CD4-positive, alpha-beta memory T cell (primary cell): Measurements from ENCODE around the gene MARCHF9. TPM values are rescaled to one million over a fixed set of nuclear protein-coding genes. Genes with fewer than 3 reads are reported as not detected.
"Not testable (repeated sequence)": the region's sequence is repeated elsewhere in the genome, so short reads cannot be mapped to it uniquely, and the experiment has no call there.

Experiments used
- CTCF ChIA-PET: fragments of 350-600 bp; sonication (Branson Sonifier 250); formaldehyde crosslinking; loops from one replicate; lab custom pipeline; 2021; ENCODE audit warnings: inconsistent platforms; ENCODE audit not compliant: partially characterized antibody; lab: Charles Lee
- POLR2A ChIA-PET: fragments of 350-600 bp; sonication (Branson Sonifier 250); formaldehyde crosslinking; loops from one replicate; lab custom pipeline; 2021; ENCODE audit not compliant: partially characterized antibody; lab: Charles Lee
- DNase-seq, 5 donors: peaks; one replicate each; pipeline versions ENCODE4 v3.0.0 to v3.0.0-alpha.2; 2020 to 2022; ENCODE audit warnings: mixed read lengths in 1 of 5
- H3K27ac ChIP-seq: one replicate; pipeline ENCODE4 v1.7.0; 2013; ENCODE audit warnings: low read depth, low read length
- H3K27me3 ChIP-seq: 2 replicates; pipeline ENCODE4 v1.7.0; 2013; ENCODE audit warnings: mild to moderate bottlenecking, low read length, moderate library complexity; ENCODE audit not compliant: insufficient read depth
- H3K36me3 ChIP-seq: 2 replicates; pipeline ENCODE4 v1.7.0; 2013; ENCODE audit warnings: mild to moderate bottlenecking, low read length, moderate library complexity; ENCODE audit not compliant: insufficient read depth
- H3K4me1 ChIP-seq: 2 replicates; pipeline ENCODE4 v1.7.0; 2013; ENCODE audit warnings: mild to moderate bottlenecking, low read length, moderate library complexity; ENCODE audit not compliant: insufficient read depth
- H3K4me3 ChIP-seq, 2 donors: one replicate each; pipeline ENCODE4 v1.7.0; 2013; ENCODE audit warnings: low read length in 2 of 2, mild to moderate bottlenecking in 1 of 2
- H3K9me3 ChIP-seq, 2 donors: one replicate each; pipeline ENCODE4 v1.7.0; 2013; ENCODE audit warnings: low read length in 2 of 2, control low read depth in 1 of 2; ENCODE audit not compliant: control insufficient read depth in 1 of 2
- H3K27ac Mint-ChIP-seq, 7 donors: one replicate each; pipeline ENCODE4 v1.8.0; 2020 to 2021; ENCODE audit warnings: mixed read lengths in 7 of 7, mild to moderate bottlenecking in 6 of 7, inconsistent platforms in 3 of 7, moderate library complexity in 3 of 7
- H3K27me3 Mint-ChIP-seq, 2 donors: one replicate each; pipeline ENCODE4 v1.8.0; 2020 to 2021; ENCODE audit warnings: mixed read lengths in 2 of 2
- H3K36me3 Mint-ChIP-seq, 2 donors: one replicate each; pipeline ENCODE4 v1.8.0; 2020 to 2021; ENCODE audit warnings: mixed read lengths in 2 of 2, inconsistent platforms in 1 of 2, mild to moderate bottlenecking in 1 of 2
- H3K4me1 Mint-ChIP-seq, 4 donors: one replicate each; pipeline ENCODE4 v1.8.0; 2020 to 2021; ENCODE audit warnings: mixed read lengths in 4 of 4, mild to moderate bottlenecking in 1 of 4
- H3K4me3 Mint-ChIP-seq, 8 donors: one replicate each; pipeline ENCODE4 v1.8.0; 2020 to 2021; ENCODE audit warnings: mixed read lengths in 8 of 8, mild to moderate bottlenecking in 7 of 8, moderate library complexity in 6 of 8, inconsistent platforms in 3 of 8
- H3K9me3 Mint-ChIP-seq, 8 donors: one replicate each; pipeline ENCODE4 v1.8.0; 2020 to 2021; ENCODE audit warnings: mixed read lengths in 8 of 8, mild to moderate bottlenecking in 5 of 8, inconsistent platforms in 3 of 8, moderate library complexity in 1 of 8
- intact Hi-C: fragments of 100-400 bp; cut with micrococcal nuclease; formaldehyde crosslinking; loops from one replicate; pipeline ENCODE4 v1.15.1; 2023
- polyA plus RNA-seq, 2 donors: library from polyadenylated mRNA; unstranded; fragments of 300-500 nt; fragmentation: Illumina TruSeq; gene quantifications; one replicate each; pipeline ENCODE4 v1.2.3, GENCODE V29; 2021
- total RNA-seq, 2 experiments: library from RNA; stranded (reverse); gene quantifications; one replicate each; pipeline ENCODE4 v1.2.3, GENCODE V29; 2021

MARCHF9 gene
- total and polyA plus RNA-seq, 4 experiments from 2014 or later: 3.7 to 62.8 (median 33.5) TPM

DNA sequence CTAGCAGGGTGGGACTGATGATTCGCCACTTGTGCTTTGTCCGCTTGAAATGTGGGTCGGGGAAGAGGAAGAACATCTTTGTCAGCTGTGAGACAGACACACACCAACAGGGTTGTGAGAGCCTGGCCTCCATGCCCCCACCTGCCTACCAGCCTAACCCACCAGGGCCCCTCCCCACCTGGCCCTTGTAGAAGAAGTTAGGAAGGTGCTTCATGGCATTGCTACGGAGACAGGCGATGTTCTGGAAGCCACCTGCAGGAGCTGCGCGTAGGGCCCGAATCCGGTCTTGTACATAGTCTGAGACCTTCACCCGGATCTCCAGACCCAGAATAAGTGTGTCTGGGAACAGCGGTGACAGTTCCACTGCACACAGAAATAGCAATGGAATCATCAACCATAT, 14.7 kb downstream of the MARCHF9 start:
- DNase-seq: no peak
- Mint-ChIP-seq H3K27me3 (peaks cover 1 to 9% of the 10 kb centered on the region in 2 donors), H3K4me1 (peaks cover 19 to 54% (median 32%) of the 10 kb centered on the region in 4 donors), H3K4me3 (peak overlapping the region in 6 of 8 donors; percentile 2 to 77 (median 21)), H3K27ac (peak overlapping the region in 4 of 7 donors; percentile 8 to 72 (median 59)), H3K9me3 (peaks cover 0 to 2% (median 0%) of the 10 kb centered on the region in 8 donors), H3K36me3 (peaks cover 11 to 21% of the 10 kb centered on the region in 2 donors)
- Histone ChIP-seq H3K9me3 (no peaks in the 10 kb centered on the region), H3K27me3 (peaks cover 19% of the 10 kb centered on the region), H3K27ac (no peak overlapping the region), H3K4me3 (no peak overlapping the region), H3K4me1 (peaks cover 52% of the 10 kb centered on the region), H3K36me3 (no peaks in the 10 kb centered on the region)
- POLR2A ChIA-PET: interaction anchor here (1.2 kb wide), 1 partner anchor 13 kb away, joined by 3 read pairs; the partner anchor contains the start of gene TSFM
- CTCF ChIA-PET: interaction anchor here (1.7 to 4.8 kb wide), 2 partner anchors 10 to 12 kb away, joined by 4 to 27 read pairs; no protein-coding TSS in a partner anchor
- intact Hi-C loops: no loop called here

DNA sequence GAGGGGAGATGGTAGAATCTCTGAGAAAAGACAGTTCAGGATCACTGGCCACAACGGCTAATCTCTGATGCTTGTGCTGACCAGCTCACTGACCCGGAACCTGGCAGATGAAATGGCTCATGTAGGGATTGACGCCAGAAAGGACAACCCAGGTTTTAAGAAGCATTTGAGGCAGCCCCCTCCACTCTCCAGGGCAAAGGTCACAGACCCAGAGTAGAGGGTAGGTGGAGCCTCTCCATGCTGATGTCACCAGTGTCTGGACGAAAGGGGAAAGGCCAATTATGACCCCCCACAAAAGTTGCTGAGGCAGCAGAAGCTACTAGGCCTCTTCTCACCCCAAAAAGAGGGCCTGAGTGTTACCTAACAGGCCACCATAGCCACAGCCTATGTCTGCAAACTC, 15.8 kb downstream of the MARCHF9 start:
- peak overlapping the region in 5 of 8 donors; percentile 5 to 98 (median 57) for H3K4me3 Mint-ChIP-seq
- POLR2A ChIA-PET: interaction anchor here (0.7 kb wide), 1 partner anchor 36 kb away, joined by 3 read pairs; no protein-coding TSS in a partner anchor
- Histone ChIP-seq H3K4me1 (peaks cover 41% of the 10 kb centered on the region), H3K9me3 (no peaks in the 10 kb centered on the region), H3K27ac (peak overlapping the region; percentile 84), H3K36me3 (no peaks in the 10 kb centered on the region), H3K4me3 (no peak overlapping the region), H3K27me3 (peaks cover 14% of the 10 kb centered on the region)
- H3K4me1 Mint-ChIP-seq: peaks cover 19 to 43% (median 26%) of the 10 kb centered on the region in 4 donors
- peaks cover 1 to 8% of the 10 kb centered on the region in 2 donors for H3K27me3 Mint-ChIP-seq
- H3K27ac Mint-ChIP-seq: peak overlapping the region; percentile 33 to 99 (median 78)
- peaks cover 13 to 23% of the 10 kb centered on the region in 2 donors for H3K36me3 Mint-ChIP-seq
- H3K9me3 Mint-ChIP-seq: peaks cover 0 to 2% (median 0%) of the 10 kb centered on the region in 8 donors
- DNase-seq: no peak
- CTCF ChIA-PET: interaction anchor here (0.8 to 4.8 kb wide), 3 partner anchors 11 to 12 kb away, joined by 4 to 27 read pairs (median 4); partner anchors contain the start of gene TSFM
- intact Hi-C loops: no loop called here

DNA sequence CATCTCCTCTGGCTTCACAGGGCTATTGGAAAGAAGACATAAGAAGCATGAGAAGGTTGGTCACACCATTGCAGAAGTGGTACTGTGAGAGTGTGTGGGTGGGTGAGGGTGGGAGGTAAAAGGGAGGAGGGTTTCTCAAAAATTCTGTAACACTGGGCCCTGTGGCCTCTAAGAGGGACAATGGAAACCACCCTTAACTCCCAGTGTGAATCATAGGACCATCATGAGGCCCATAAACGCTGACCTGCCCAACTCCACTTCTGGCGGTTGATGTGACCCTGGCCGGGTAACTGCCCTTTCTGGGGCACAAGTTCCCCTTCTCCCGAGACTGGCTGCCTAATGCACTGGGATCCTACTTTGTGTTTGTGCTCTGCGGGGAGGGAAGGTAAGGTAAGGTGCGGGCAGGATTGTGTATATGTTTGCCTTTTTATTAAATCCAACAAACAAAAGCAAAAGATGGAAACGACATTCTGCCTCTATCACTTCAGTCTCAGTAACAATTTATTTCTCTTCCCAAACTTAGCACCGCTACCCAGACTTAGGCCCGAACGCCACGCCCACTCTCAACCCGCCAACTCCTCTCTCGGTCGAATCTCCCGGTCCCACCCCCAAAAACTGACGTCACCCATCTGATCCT, 16.5 kb downstream of the MARCHF9 start:
- ChIA-PET POLR2A (interaction anchor here (1.1 to 1.8 kb wide), 6 partner anchors 11 to 124 kb away, joined by 4 to 53 read pairs (median 10); partner anchors contain the start of genes CDK4, MARCHF9, TSFM and TSPAN31), CTCF (interaction anchor here (0.8 to 4.8 kb wide), 8 partner anchors 10 to 312 kb away, joined by 3 to 38 read pairs (median 6); partner anchors contain the start of gene TSFM)
- DNase-seq: peak in 2 of 5 donors; percentile 81 to 91
- Mint-ChIP-seq H3K27me3 (peaks cover 0 to 5% of the 10 kb centered on the region in 2 donors), H3K9me3 (peaks cover 0 to 2% (median 0%) of the 10 kb centered on the region in 8 donors), H3K4me3 (peak overlapping the region; percentile 95 to 100 (median 96)), H3K27ac (peak overlapping the region; percentile 94 to 99 (median 98)), H3K36me3 (peaks cover 19 to 25% of the 10 kb centered on the region in 2 donors), H3K4me1 (peaks cover 17 to 36% (median 25%) of the 10 kb centered on the region in 4 donors)
- H3K9me3 ChIP-seq: no peaks in the 10 kb centered on the region
- H3K4me3 ChIP-seq: peak overlapping the region; percentile 98 to 99
- H3K27me3 ChIP-seq: peaks cover 9% of the 10 kb centered on the region
- intact Hi-C loops: no loop called here
- H3K27ac ChIP-seq: peak overlapping the region; percentile 84
- no peaks in the 10 kb centered on the region for H3K36me3 ChIP-seq
- peaks cover 35% of the 10 kb centered on the region for H3K4me1 ChIP-seq

DNA sequence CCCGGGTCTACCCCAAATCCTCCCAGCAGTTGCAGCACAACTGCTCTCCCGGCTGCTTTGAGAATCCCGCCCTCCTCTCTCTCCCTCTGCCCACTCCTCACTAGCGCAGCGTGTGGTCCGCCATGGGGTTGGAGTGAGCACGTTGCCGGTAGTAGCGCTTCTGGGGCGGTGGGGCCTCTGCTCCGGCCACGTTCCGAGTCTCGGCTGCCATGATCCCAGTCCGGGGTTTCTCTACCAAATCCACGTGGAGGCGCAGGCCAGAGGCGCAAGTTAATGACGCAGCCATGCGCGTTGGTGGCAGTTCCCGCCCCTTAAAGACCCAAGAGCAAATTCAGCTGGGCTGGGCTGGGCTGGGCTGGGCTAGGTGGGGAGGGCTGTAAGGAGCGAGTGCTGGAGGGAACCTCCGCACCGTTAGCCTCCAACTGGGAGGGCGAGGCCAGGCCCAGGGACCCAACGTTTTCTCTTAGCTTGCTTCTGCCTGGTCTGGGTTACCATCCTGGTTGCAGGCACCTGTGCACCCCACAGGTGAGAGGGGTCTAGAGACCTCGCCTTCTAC, 17.0 kb downstream of the MARCHF9 start, which contains the start of gene METTL1:
METTL1 (minus strand) TSS at position 233 of the 556 bp plus-strand sequence; CDS start at position 211, 22 bp downstream.
- intact Hi-C loops: loop anchor here (1.0 kb wide), 2 partner anchors 10 to 20 kb away; partner anchors contain the start of genes CDK4 and TSFM
- Histone ChIP-seq H3K36me3 (no peaks in the 10 kb centered on the region), H3K4me1 (peaks cover 29% of the 10 kb centered on the region), H3K4me3 (peak within 1 kb of the TSS; percentile 98 to 99), H3K9me3 (no peaks in the 10 kb centered on the region), H3K27ac (peak within 1 kb of the TSS; percentile 84), H3K27me3 (peaks cover 3% of the 10 kb centered on the region)
- POLR2A ChIA-PET: interaction anchor here (0.7 to 1.8 kb wide), 10 partner anchors 11 to 127 kb away, joined by 3 to 53 read pairs (median 5); partner anchors contain the start of genes CDK4, CTDSP2, MARCHF9 and TSFM
- peak; percentile 88 to 95 (median 91) for DNase-seq
- Mint-ChIP-seq H3K4me1 (peaks cover 14 to 34% (median 20%) of the 10 kb centered on the region in 4 donors), H3K36me3 (peaks cover 20 to 25% of the 10 kb centered on the region in 2 donors), H3K9me3 (peaks cover 0 to 2% (median 0%) of the 10 kb centered on the region in 8 donors), H3K27ac (peak within 1 kb of the TSS; percentile 94 to 99 (median 98)), H3K4me3 (peak within 1 kb of the TSS; percentile 95 to 100 (median 96)), H3K27me3 (peaks cover 0 to 2% of the 10 kb centered on the region in 2 donors)
- CTCF ChIA-PET: interaction anchor here (0.8 to 3.9 kb wide), 5 partner anchors 11 to 313 kb away, joined by 3 to 38 read pairs (median 6); partner anchors contain the start of gene TSFM

DNA sequence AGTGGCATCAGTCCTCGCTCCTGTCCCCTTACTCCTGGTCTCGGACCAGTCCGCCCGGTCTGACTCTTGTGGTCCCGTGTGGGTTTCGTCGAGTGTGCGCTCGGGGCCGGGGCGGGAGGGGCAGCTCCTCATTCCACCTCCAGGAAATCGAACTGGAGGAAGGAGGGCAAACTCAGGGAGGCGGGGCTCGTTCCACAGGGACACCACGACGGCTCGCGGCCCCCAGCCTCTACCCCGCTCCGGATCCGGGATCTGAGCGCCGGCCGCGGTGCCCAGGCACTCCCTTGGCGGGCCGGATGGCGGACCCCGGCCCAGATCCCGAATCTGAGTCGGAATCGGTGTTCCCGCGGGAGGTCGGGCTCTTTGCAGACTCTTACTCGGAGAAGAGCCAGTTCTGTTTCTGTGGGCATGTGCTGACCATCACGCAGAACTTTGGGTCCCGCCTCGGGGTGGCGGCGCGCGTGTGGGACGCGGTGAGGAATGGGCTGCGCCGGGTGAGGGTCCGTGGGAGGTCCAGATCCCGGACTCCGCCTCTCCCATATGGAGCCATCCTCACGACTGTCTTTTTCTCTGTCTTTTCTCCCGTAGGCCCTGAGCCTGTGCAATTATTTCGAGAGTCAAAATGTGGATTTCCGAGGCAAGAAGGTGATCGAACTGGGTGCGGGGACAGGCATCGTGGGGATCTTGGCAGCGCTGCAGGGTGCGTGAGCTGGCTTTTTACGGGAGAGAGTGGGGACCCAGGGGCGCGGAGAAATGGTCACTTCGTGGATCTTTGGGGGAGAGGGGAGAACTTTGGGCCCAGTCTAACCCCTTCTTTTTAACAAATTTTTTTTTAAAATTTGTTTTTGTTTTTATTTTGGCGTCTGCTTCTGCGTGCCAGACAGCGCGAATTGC, 17.8 kb downstream of the MARCHF9 start, which contains the start of gene EEF1AKMT3:
EEF1AKMT3 (plus strand) TSS at position 186 of the 894 bp plus-strand sequence; CDS start at position 297, 111 bp downstream.
- H3K4me3 ChIP-seq: peak within 1 kb of the TSS; percentile 98 to 99
- H3K4me1 ChIP-seq: peaks cover 26% of the 10 kb centered on the region
- H3K4me1 Mint-ChIP-seq: peaks cover 14 to 38% (median 23%) of the 10 kb centered on the region in 4 donors
- H3K27me3 ChIP-seq: no peaks in the 10 kb centered on the region
- peak within 1 kb of the TSS; percentile 84 for H3K27ac ChIP-seq
- H3K27me3 Mint-ChIP-seq: peaks cover 0 to 2% of the 10 kb centered on the region in 2 donors
- DNase-seq: no peak
- ChIA-PET POLR2A (interaction anchor here (0.6 to 1.8 kb wide), 11 partner anchors 10 to 1147 kb away, joined by 3 to 53 read pairs (median 4); partner anchors contain the start of genes CDK4, CTDSP2, MARCHF9 and TSFM), CTCF (interaction anchor here (0.8 to 3.9 kb wide), 5 partner anchors 10 to 314 kb away, joined by 3 to 38 read pairs (median 6); partner anchors contain the start of gene TSFM)
- H3K36me3 Mint-ChIP-seq: peaks cover 20 to 25% of the 10 kb centered on the region in 2 donors
- H3K4me3 Mint-ChIP-seq: peak within 1 kb of the TSS; percentile 95 to 100 (median 96)
- H3K9me3 ChIP-seq: no peaks in the 10 kb centered on the region
- peak within 1 kb of the TSS; percentile 94 to 99 (median 98) for H3K27ac Mint-ChIP-seq
- H3K9me3 Mint-ChIP-seq: peaks cover 0 to 2% (median 0%) of the 10 kb centered on the region in 8 donors
- no peaks in the 10 kb centered on the region for H3K36me3 ChIP-seq
- intact Hi-C loops: loop anchor here (1.0 kb wide), 2 partner anchors 10 to 20 kb away; partner anchors contain the start of genes CDK4 and TSFM

DNA sequence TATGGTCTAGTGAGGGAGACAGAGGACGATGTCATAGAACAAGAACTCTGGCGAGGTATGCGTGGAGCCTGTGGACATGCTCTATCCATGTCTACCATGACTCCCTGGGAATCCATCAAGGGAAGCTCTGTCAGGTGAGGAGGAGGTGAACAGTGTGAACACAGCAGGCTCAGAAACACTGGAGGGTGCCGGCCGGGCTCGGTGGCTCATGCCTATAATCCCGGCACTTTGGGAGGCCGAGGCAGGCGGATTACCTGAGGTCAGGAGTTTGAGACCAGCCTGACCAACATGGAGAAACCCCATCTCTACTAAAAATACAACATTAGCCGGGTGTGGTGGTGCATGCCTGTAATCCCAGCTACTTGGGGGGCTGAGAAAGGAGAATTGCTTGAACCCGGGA, 19.7 kb downstream of the MARCHF9 start:
- H3K27me3 Mint-ChIP-seq, H3K36me3 ChIP-seq, H3K9me3 ChIP-seq, DNase-seq, H3K4me3 Mint-ChIP-seq, H3K27ac Mint-ChIP-seq, H3K9me3 Mint-ChIP-seq, H3K27me3 ChIP-seq, intact Hi-C loops, H3K27ac ChIP-seq, H3K4me3 ChIP-seq: not testable (repeated sequence)
- peaks cover 44% of the 10 kb centered on the region for H3K4me1 ChIP-seq
- POLR2A ChIA-PET: interaction anchor here (1.0 kb wide), 1 partner anchor 18 kb away, joined by 3 read pairs; no protein-coding TSS in a partner anchor
- peaks cover 23 to 53% (median 33%) of the 10 kb centered on the region in 4 donors for H3K4me1 Mint-ChIP-seq
- CTCF ChIA-PET: interaction anchor here (1.0 to 3.9 kb wide), 5 partner anchors 8 to 121 kb away, joined by 3 to 38 read pairs (median 10); partner anchors contain the start of gene TSFM
- H3K36me3 Mint-ChIP-seq: peaks cover 9 to 18% of the 10 kb centered on the region in 2 donors
